Thymus (tissue), 11 donors: ENCODE data around the gene GMIP. TPM values are rescaled to one million over a fixed set of nuclear protein-coding genes. Genes with fewer than 3 reads are reported as not detected.

Source experiments
- DNase-seq, 9 donors: peaks; one replicate each; pipeline ENCODE4 v3.0.0-alpha.2; 2013; ENCODE audit warnings: low spot score in 9 of 9, low read depth in 6 of 9, missing footprints in 1 of 9
- H3K27ac ChIP-seq, 2 donors: one replicate each; pipeline ENCODE4 v1.5.1; 2013; ENCODE audit warnings: control low read depth in 1 of 2, low read depth in 1 of 2, low read length in 1 of 2, mild to moderate bottlenecking in 1 of 2, moderate library complexity in 1 of 2
- H3K27me3 ChIP-seq, 2 donors: one replicate each; pipeline ENCODE4 v1.5.1; 2013; ENCODE audit warnings: low read length in 1 of 2; ENCODE audit not compliant: control insufficient read depth in 2 of 2, insufficient read depth in 1 of 2
- H3K36me3 ChIP-seq, 2 donors: one replicate each; pipeline ENCODE4 v1.5.1; 2013; ENCODE audit warnings: low read length in 1 of 2, mild to moderate bottlenecking in 1 of 2, moderate library complexity in 1 of 2; ENCODE audit not compliant: control insufficient read depth in 2 of 2, insufficient read depth in 2 of 2
- H3K4me1 ChIP-seq, 2 donors: one replicate each; pipeline ENCODE4 v1.5.1; 2013; ENCODE audit warnings: low read length in 2 of 2; ENCODE audit not compliant: control insufficient read depth in 2 of 2, insufficient read depth in 2 of 2
- H3K4me3 ChIP-seq, 2 donors: one replicate each; pipeline ENCODE4 v1.5.1; 2013; ENCODE audit warnings: low read length in 2 of 2, control low read depth in 1 of 2, mild to moderate bottlenecking in 1 of 2
- H3K9me3 ChIP-seq, 2 donors: one replicate each; pipeline ENCODE4 v1.5.1; 2013; ENCODE audit warnings: low read length in 1 of 2, mild to moderate bottlenecking in 1 of 2; ENCODE audit not compliant: control insufficient read depth in 2 of 2, insufficient read depth in 1 of 2
- WGBS: extraction: QIAGEN DNeasy Blood & Tissue Kit; methylation state at CpG from one replicate; pipeline ENCODE4 v1.1.7; 2013; 5-methylcytosine and 5-hydroxymethylcytosine counted together
- polyA plus RNA-seq: library from polyadenylated mRNA; stranded (reverse); fragments of 200-250 nt; gene quantifications from one replicate; pipeline ENCODE4 v1.2.3, GENCODE V29; 2013
- total RNA-seq: library from RNA; stranded (reverse); fragments of 120-200 nt; gene quantifications from one replicate; pipeline ENCODE4 v1.2.4, GENCODE V29; 2013
- donor health status: healthy.

Gene GMIP
- total and polyA plus RNA-seq, 2 donors, result 16.6 to 37.3 TPM

DNA sequence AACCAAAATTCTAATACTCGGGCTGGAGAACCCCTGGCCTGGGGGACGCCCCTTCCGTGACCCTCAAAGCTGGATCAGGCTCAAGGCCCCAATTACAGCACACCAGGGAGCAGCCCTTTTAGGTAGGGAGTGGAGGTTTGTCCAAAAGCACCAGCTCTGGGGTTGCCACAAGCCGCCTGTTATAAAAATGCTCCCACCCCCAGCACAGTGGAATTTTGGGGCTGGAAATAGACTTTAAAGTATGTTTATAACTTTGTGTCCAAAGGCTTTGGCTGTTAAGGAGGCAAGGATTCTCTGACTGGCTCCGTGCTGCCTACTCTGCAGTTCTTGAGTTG is 564 bp upstream of the GMIP start:
- peak overlapping the region; percentile 77 to 88 for H3K4me3 ChIP-seq
- peaks cover 5 to 16% of the 10 kb centered on the region in 2 donors for H3K4me1 ChIP-seq
- no peak for DNase-seq
- peaks cover 49 to 52% of the 10 kb centered on the region in 2 donors for H3K36me3 ChIP-seq
- WGBS, result 47% methylated on average over 5 of the region's 5 CpGs
- peak overlapping the region; percentile 93 to 97 for H3K27ac ChIP-seq
- no peaks in the 10 kb centered on the region for H3K27me3 ChIP-seq
- no peaks in the 10 kb centered on the region for H3K9me3 ChIP-seq

DNA sequence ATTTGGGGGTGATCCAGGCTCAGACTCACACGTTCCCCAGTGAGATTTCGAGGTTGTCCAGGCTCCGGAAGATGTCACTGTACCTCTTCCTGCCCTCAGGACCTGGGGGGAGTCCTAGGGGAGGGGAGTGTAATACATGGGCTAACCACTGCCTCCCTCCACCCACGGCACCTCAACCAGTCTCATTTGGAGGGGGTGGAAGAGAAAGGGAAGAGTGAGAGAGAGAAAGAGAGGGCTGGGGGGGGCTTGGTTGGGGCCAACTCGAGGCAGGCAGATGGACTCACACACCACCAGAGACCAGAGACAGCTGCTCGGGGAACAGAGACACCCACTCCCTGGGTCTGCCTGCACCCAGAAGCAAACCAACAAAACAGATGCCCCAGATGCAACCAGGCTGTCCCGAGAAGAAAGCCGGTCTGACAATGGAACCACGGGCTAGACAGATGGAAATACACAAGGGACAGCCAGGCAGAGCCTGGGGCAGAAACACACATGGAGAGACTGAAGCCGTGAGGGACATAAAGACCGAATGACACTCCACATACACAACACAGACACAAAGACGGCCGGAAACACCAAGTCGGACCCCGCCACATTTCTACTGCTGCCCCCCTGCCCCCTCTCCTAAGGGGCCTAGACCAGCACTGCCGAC is 825 bp downstream of the GMIP start:
- Histone ChIP-seq H3K27ac (peak overlapping the region; percentile 93 to 97), H3K9me3 (no peaks in the 10 kb centered on the region), H3K4me1 (peaks cover 5 to 16% of the 10 kb centered on the region in 2 donors), H3K36me3 (peaks cover 53 to 56% of the 10 kb centered on the region in 2 donors), H3K4me3 (peak overlapping the region; percentile 77 to 88), H3K27me3 (no peaks in the 10 kb centered on the region)
- peak in 2 of 9 donors; percentile 41 to 57 for DNase-seq
- WGBS, result 7% methylated on average over 16 of the region's 16 CpGs

DNA sequence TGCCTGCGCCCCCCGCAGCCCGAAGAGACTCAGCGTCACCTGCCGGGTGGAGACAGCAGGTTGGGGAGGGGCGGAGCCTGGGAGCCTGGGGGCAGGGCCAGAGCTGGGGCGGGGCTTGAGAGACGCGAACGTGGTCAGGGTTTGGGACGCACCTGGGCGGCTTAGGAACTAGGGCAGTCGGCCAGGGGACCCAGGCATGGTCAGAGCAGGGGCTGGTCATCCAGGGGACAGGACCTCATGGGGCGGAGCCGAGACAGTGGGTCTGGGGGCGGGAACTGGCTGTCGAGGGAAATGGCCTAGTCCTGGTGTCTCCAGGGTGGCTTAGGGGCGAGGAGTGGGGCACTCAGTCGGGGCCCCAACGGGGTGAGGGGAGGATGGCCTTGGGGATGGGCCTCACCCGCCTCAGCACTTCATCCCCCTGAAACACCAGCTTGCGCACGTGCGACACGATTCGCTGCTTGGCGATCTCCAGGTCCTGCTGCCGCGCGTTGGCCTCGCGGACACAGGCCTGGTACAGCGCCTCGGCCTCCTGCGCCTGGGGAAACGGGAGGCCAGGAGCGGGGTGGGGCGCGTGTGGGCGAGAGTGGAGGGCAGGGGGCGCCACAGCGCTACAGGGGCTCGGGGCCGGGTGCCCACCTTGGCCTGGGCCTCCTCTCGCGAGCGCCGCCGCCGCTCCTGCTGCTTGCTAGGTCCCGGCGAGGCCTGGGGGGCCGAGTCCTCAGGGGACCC is 5.8 kb downstream of the GMIP start:
- no peak overlapping the region for H3K4me3 ChIP-seq
- peaks cover 63 to 71% of the 10 kb centered on the region in 2 donors for H3K36me3 ChIP-seq
- no peaks in the 10 kb centered on the region for H3K9me3 ChIP-seq
- 96% methylated on average over 53 of the region's 53 CpGs for WGBS
- no peak for DNase-seq
- H3K4me1 ChIP-seq, result peaks cover 0 to 6% of the 10 kb centered on the region in 2 donors
- H3K27me3 ChIP-seq, result no peaks in the 10 kb centered on the region
- no peak overlapping the region for H3K27ac ChIP-seq

DNA sequence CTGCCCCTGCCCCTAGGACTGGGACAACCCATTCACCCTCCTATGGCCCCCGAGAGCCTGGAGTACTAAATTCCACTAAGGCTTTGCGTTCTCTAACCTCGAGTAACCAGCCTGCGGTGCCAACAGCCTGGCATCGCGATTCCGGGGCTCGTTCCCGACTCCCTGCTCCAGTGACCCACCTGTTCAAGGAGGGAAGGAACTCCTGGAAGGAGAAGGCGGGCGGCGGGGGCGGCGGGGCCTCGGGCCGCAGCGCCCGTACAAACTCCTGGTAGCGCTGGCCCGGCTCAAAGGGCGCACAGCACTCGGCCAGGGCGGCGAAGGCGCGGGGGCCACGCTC is 6.3 kb downstream of the GMIP start:
- DNase-seq, result no peak
- H3K27ac ChIP-seq, result no peak overlapping the region
- 97% methylated on average over 27 of the region's 27 CpGs for WGBS
- no peaks in the 10 kb centered on the region for H3K9me3 ChIP-seq
- H3K4me1 ChIP-seq, result peaks cover 0 to 1% of the 10 kb centered on the region in 2 donors
- no peak overlapping the region for H3K4me3 ChIP-seq
- H3K36me3 ChIP-seq, result peaks cover 69 to 74% of the 10 kb centered on the region in 2 donors
- no peaks in the 10 kb centered on the region for H3K27me3 ChIP-seq

GRCh38 chr19:19636573-19637185 is 6.8 kb downstream of the GMIP start:
- WGBS, result 97% methylated on average over 9 of the region's 9 CpGs
- Histone ChIP-seq H3K4me3 (no peak overlapping the region), H3K27ac (no peak overlapping the region), H3K4me1 (no peaks in the 10 kb centered on the region), H3K9me3 (no peaks in the 10 kb centered on the region), H3K36me3 (peaks cover 68 to 73% of the 10 kb centered on the region in 2 donors), H3K27me3 (no peaks in the 10 kb centered on the region)
- DNase-seq, result no peak

GRCh38 chr19:19635313-19635702 is 8.1 kb downstream of the GMIP start:
- Histone ChIP-seq H3K4me1 (no peaks in the 10 kb centered on the region), H3K4me3 (no peak overlapping the region), H3K9me3 (no peaks in the 10 kb centered on the region), H3K27ac (no peak overlapping the region), H3K27me3 (no peaks in the 10 kb centered on the region), H3K36me3 (peaks cover 67 to 72% of the 10 kb centered on the region in 2 donors)
- DNase-seq, result no peak
- WGBS, result 99% methylated on average over 14 of the region's 14 CpGs

DNA sequence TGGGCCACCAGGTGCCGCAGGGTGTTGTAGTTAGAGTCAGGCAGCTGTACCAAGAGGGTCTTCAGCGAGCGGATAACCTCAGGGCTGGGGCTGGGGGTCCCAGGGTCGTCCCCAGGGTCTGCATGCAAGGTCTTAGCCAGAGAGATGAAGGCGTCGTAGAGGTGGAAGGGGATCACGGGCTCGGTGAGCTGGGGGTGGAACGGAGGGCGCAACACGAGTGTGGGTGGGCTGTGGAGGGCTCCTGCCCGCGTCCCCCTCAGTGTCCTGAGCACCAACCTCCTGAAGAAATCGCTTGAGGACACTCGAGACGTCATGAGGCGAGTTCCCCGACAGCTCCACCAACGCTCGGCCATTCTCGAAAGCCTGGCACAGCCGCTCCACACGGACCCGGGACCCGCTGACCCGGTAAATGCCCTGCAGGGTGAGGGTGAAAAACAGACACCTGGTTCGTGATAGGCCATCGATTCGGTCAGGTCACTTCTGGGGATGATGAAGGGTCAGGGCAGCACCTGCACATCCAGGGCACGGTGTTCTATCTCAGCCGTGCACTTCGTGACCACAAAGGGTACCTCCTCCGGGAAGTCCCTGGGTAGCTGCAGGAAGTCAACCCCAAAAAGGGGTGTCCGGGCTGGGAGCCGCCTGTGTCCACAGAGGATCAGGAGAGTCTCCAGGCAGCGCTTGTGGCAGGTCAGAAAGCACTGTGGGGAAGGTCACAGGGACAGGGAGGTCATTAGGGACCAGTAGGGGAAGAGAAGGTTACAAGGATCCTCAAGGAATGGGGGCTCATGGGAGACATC is 8.7 kb downstream of the GMIP start:
- DNase-seq, result no peak
- H3K36me3 ChIP-seq, result peaks cover 69 to 71% of the 10 kb centered on the region in 2 donors
- H3K27ac ChIP-seq, result no peak overlapping the region
- no peaks in the 10 kb centered on the region for H3K27me3 ChIP-seq
- no peaks in the 10 kb centered on the region for H3K9me3 ChIP-seq
- no peaks in the 10 kb centered on the region for H3K4me1 ChIP-seq
- no peak overlapping the region for H3K4me3 ChIP-seq
- 98% methylated on average over 36 of the region's 36 CpGs for WGBS

DNA sequence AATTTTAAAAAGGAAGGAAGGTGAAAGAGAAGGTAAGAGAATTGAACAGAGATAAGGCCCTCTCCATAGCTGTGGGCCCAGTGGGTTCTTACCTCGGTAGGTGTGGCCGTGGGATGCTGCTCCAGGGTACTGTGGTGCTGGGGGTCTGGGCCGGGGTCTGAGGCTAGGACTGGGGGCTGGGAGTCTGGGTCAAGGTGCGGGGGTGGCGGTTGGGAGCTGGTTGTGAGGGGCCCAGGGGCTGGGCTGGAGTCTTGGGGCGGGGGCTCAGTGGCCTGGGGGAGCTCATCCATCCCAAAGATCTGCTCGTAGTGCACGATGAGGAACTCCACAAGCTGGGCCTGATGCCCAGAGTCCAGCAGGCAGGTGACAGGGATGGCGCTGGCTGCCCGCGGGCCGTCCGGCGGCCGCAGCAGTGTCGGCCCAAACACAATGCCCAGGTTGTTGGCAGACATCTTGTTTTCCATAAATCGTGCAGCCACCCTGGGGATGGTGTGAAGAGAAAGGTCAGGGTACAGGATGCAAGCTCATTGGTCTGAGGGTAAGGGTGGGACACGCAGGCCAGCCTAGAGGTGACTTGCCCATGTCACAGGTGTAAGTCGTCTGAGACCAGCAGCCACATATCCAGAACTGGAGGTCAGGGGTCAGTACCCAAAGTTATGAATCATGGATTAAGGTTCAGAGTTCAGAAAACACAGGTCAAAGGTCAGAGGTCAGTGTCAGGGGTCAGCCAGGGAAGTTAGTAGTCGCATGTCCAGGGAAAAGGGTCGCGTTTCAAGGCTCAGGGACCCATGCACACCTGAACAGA is 9.5 kb downstream of the GMIP start:
- H3K36me3 ChIP-seq, result peaks cover 72% of the 10 kb centered on the region in 2 donors
- H3K4me1 ChIP-seq, result no peaks in the 10 kb centered on the region
- no peaks in the 10 kb centered on the region for H3K9me3 ChIP-seq
- WGBS, result 98% methylated on average over 22 of the region's 22 CpGs
- no peak overlapping the region for H3K4me3 ChIP-seq
- H3K27me3 ChIP-seq, result no peaks in the 10 kb centered on the region
- no peak overlapping the region for H3K27ac ChIP-seq
- DNase-seq, result no peak
